ENCODE results near the gene BACH1. TPM values are rescaled to one million over a fixed set of nuclear protein-coding genes. Genes with fewer than 3 reads are reported as not detected.

The BACH1 gene
- total RNA-seq, 1 experiment from 2014 or later: 65.2 TPM

GRCh38 chr21:29287383-29287782, 11.3 kb upstream of the BACH1 start:
- no TSS peak for BruUV-seq (replicated peaks)
- no peaks in the 10 kb centered on the region for H3K9me3 ChIP-seq
- Mint-ChIP-seq H3K4me1 (ENCODE audit: low read depth, unreplicated experiment) (peaks cover 6% of the 10 kb centered on the region), H3K36me3 (ENCODE audit: insufficient read depth, unreplicated experiment) (peaks cover 6% of the 10 kb centered on the region), H3K9me3 (ENCODE audit: unreplicated experiment) (no peaks in the 10 kb centered on the region), H3K27me3 (ENCODE audit: insufficient read depth, unreplicated experiment) (no peaks in the 10 kb centered on the region), H3K4me3 (ENCODE audit: unreplicated experiment) (no peak overlapping the region), H3K27ac (ENCODE audit: unreplicated experiment) (no peak overlapping the region)
- H3K36me3 ChIP-seq (ENCODE audit: control insufficient read depth, insufficient read depth, low read length): no peaks in the 10 kb centered on the region; the same call in 1 of the 2 replicates
- intact Hi-C loops (cut with micrococcal nuclease; ENCODE audit: unreplicated experiment): no loop called here
- CTCF ChIA-PET: no interaction called here
- H3K4me3 ChIP-seq (ENCODE audit: low read depth, low read length): no peak overlapping the region
- H3K27me3 ChIP-seq (replicated peaks; ENCODE audit: control insufficient read depth, insufficient read depth, low read length): no peaks in the 10 kb centered on the region
- POLR2A ChIA-PET: no interaction called here
- no peak for DNase-seq
- no peak for TF ChIP-seq CTCF (IDR thresholded peaks at IDR 0.05; ENCODE audit: insufficient read depth in 1 of 2, low read depth in 1 of 2, low read length in 1 of 2, severe bottlenecking in 1 of 2, unreplicated experiment in 1 of 2)
- H3K4me1 ChIP-seq: peaks cover 10% of the 10 kb centered on the region; the same call in 1 of the 2 replicates

GRCh38 chr21:29288239-29288638, 10.5 kb upstream of the BACH1 start:
- H3K27ac Mint-ChIP-seq (ENCODE audit: unreplicated experiment): no peak overlapping the region
- ChIA-PET CTCF (no interaction called here), POLR2A (no interaction called here)
- peaks cover 6% of the 10 kb centered on the region for H3K4me1 Mint-ChIP-seq (ENCODE audit: low read depth, unreplicated experiment)
- no peaks in the 10 kb centered on the region; the same call in 1 of the 2 replicates for H3K36me3 ChIP-seq (ENCODE audit: control insufficient read depth, insufficient read depth, low read length)
- no peak for DNase-seq
- H3K9me3 Mint-ChIP-seq (ENCODE audit: unreplicated experiment): no peaks in the 10 kb centered on the region
- intact Hi-C loops (cut with micrococcal nuclease; ENCODE audit: unreplicated experiment): no loop called here
- no peak overlapping the region for H3K4me3 Mint-ChIP-seq (ENCODE audit: unreplicated experiment)
- H3K4me1 ChIP-seq: peaks cover 10% of the 10 kb centered on the region; the same call in 1 of the 2 replicates
- no peaks in the 10 kb centered on the region for H3K36me3 Mint-ChIP-seq (ENCODE audit: insufficient read depth, unreplicated experiment)
- H3K4me3 ChIP-seq (ENCODE audit: low read depth, low read length): no peak overlapping the region
- no TSS peak for BruUV-seq (replicated peaks)
- no peaks in the 10 kb centered on the region for H3K27me3 Mint-ChIP-seq (ENCODE audit: insufficient read depth, unreplicated experiment)
- H3K27me3 ChIP-seq (replicated peaks; ENCODE audit: control insufficient read depth, insufficient read depth, low read length): no peaks in the 10 kb centered on the region
- H3K9me3 ChIP-seq: no peaks in the 10 kb centered on the region
- no peak for TF ChIP-seq CTCF (IDR thresholded peaks at IDR 0.05; ENCODE audit: insufficient read depth in 1 of 2, low read depth in 1 of 2, low read length in 1 of 2, severe bottlenecking in 1 of 2, unreplicated experiment in 1 of 2)

GRCh38 chr21:29289317-29289716, 9.4 kb upstream of the BACH1 start:
- no peaks in the 10 kb centered on the region for H3K9me3 ChIP-seq
- intact Hi-C loops (cut with micrococcal nuclease; ENCODE audit: unreplicated experiment): no loop called here
- H3K36me3 ChIP-seq (ENCODE audit: control insufficient read depth, insufficient read depth, low read length): no peaks in the 10 kb centered on the region
- BruUV-seq (replicated peaks): no TSS peak
- H3K9me3 Mint-ChIP-seq (ENCODE audit: unreplicated experiment): no peaks in the 10 kb centered on the region
- peaks cover 6% of the 10 kb centered on the region for H3K4me1 Mint-ChIP-seq (ENCODE audit: low read depth, unreplicated experiment)
- TF ChIP-seq CTCF (IDR thresholded peaks at IDR 0.05; ENCODE audit: insufficient read depth in 1 of 2, low read depth in 1 of 2, low read length in 1 of 2, severe bottlenecking in 1 of 2, unreplicated experiment in 1 of 2): no peak
- ChIA-PET POLR2A (no interaction called here), CTCF (interaction anchor here (1.2 kb wide), 1 partner anchor 8 kb away, joined by 3 read pairs; no protein-coding TSS in a partner anchor)
- H3K27me3 Mint-ChIP-seq (ENCODE audit: insufficient read depth, unreplicated experiment): no peaks in the 10 kb centered on the region
- H3K4me1 ChIP-seq: peaks cover 10% of the 10 kb centered on the region; the same call in 1 of the 2 replicates
- DNase-seq: no peak
- H3K36me3 Mint-ChIP-seq (ENCODE audit: insufficient read depth, unreplicated experiment): no peaks in the 10 kb centered on the region
- no peak overlapping the region for H3K27ac Mint-ChIP-seq (ENCODE audit: unreplicated experiment)
- H3K4me3 Mint-ChIP-seq (ENCODE audit: unreplicated experiment): no peak overlapping the region
- H3K27me3 ChIP-seq (replicated peaks; ENCODE audit: control insufficient read depth, insufficient read depth, low read length): no peaks in the 10 kb centered on the region
- no peak overlapping the region for H3K4me3 ChIP-seq (ENCODE audit: low read depth, low read length)
